Thymus (tissue), 11 donors: ENCODE measurements around the gene SPAM1. TPM values are rescaled to one million over a fixed set of nuclear protein-coding genes. Genes with fewer than 3 reads are reported as not detected.

Experiments used
- DNase-seq, 9 donors: peaks; one replicate each; pipeline ENCODE4 v3.0.0-alpha.2; 2013; ENCODE audit warnings: low spot score in 9 of 9, low read depth in 6 of 9, missing footprints in 1 of 9
- H3K27ac ChIP-seq, 2 donors: one replicate each; pipeline ENCODE4 v1.5.1; 2013; ENCODE audit warnings: control low read depth in 1 of 2, low read depth in 1 of 2, low read length in 1 of 2, mild to moderate bottlenecking in 1 of 2, moderate library complexity in 1 of 2
- H3K27me3 ChIP-seq, 2 donors: one replicate each; pipeline ENCODE4 v1.5.1; 2013; ENCODE audit warnings: low read length in 1 of 2; ENCODE audit not compliant: control insufficient read depth in 2 of 2, insufficient read depth in 1 of 2
- H3K36me3 ChIP-seq, 2 donors: one replicate each; pipeline ENCODE4 v1.5.1; 2013; ENCODE audit warnings: low read length in 1 of 2, mild to moderate bottlenecking in 1 of 2, moderate library complexity in 1 of 2; ENCODE audit not compliant: control insufficient read depth in 2 of 2, insufficient read depth in 2 of 2
- H3K4me1 ChIP-seq, 2 donors: one replicate each; pipeline ENCODE4 v1.5.1; 2013; ENCODE audit warnings: low read length in 2 of 2; ENCODE audit not compliant: control insufficient read depth in 2 of 2, insufficient read depth in 2 of 2
- H3K4me3 ChIP-seq, 2 donors: one replicate each; pipeline ENCODE4 v1.5.1; 2013; ENCODE audit warnings: low read length in 2 of 2, control low read depth in 1 of 2, mild to moderate bottlenecking in 1 of 2
- H3K9me3 ChIP-seq, 2 donors: one replicate each; pipeline ENCODE4 v1.5.1; 2013; ENCODE audit warnings: low read length in 1 of 2, mild to moderate bottlenecking in 1 of 2; ENCODE audit not compliant: control insufficient read depth in 2 of 2, insufficient read depth in 1 of 2
- WGBS: extraction: QIAGEN DNeasy Blood & Tissue Kit; methylation state at CpG from one replicate; pipeline ENCODE4 v1.1.7; 2013; 5-methylcytosine and 5-hydroxymethylcytosine counted together
- polyA plus RNA-seq: library from polyadenylated mRNA; stranded (reverse); fragments of 200-250 nt; gene quantifications from one replicate; pipeline ENCODE4 v1.2.3, GENCODE V29; 2013
- total RNA-seq: library from RNA; stranded (reverse); fragments of 120-200 nt; gene quantifications from one replicate; pipeline ENCODE4 v1.2.4, GENCODE V29; 2013
- donor health status: healthy.

SPAM1 gene
- total and polyA plus RNA-seq, 2 donors: 0.02 TPM; not detected in 1

DNA sequence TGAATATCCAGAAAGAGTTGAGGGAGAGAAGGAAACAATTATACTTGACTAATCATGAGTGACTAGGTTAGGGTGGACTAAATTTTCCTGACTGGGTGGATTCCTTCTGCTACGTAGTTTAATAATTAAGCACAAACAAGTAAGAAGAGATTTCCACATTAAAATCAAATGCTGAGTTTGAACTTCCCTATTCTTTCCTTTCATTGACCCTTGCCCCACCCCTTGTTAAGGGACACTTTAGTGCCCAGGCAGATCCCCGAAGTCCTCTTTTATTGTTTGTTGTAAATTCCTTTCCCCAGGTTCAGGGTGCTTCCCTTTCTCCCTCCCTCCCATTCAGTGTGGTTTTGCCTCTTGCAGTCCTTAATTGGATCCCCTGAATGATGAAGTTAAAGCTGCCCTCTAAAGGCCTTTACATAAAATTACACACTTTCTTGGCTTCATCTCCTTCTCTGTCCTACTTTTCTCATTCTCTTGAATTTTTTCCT, 8.8 kb upstream of the SPAM1 start:
- no peak for DNase-seq
- Histone ChIP-seq H3K27me3 (no peaks in the 10 kb centered on the region), H3K36me3 (no peaks in the 10 kb centered on the region), H3K27ac (no peak overlapping the region), H3K9me3 (no peaks in the 10 kb centered on the region), H3K4me3 (no peak overlapping the region), H3K4me1 (no peaks in the 10 kb centered on the region)
- 48% methylated on average over 2 of the region's 2 CpGs for WGBS

DNA sequence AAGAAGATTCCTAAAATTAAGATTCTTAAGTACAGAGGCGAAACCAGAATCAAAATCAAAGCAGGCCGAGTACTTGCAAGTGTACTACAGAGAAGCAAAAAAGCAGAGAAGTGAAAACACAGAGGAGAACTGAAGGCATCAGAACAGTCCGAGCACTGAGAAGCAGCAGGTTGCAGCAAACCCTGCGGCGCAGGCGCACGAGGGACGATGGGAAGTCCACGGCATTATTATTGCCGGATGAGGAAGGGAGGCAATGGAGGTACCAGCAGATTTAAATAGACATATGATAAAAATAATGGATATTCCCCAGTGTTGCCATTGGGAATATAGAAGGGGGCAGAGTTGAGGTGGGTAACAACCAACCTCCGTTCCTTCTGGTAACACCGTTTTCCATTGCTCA, 7.2 kb upstream of the SPAM1 start:
- WGBS: 97% methylated on average over 12 of the region's 12 CpGs
- H3K4me1 ChIP-seq: no peaks in the 10 kb centered on the region
- H3K4me3 ChIP-seq: no peak overlapping the region
- no peaks in the 10 kb centered on the region for H3K36me3 ChIP-seq
- H3K27me3 ChIP-seq: no peaks in the 10 kb centered on the region
- H3K9me3 ChIP-seq: no peaks in the 10 kb centered on the region
- H3K27ac ChIP-seq: no peak overlapping the region
- DNase-seq: no peak

DNA sequence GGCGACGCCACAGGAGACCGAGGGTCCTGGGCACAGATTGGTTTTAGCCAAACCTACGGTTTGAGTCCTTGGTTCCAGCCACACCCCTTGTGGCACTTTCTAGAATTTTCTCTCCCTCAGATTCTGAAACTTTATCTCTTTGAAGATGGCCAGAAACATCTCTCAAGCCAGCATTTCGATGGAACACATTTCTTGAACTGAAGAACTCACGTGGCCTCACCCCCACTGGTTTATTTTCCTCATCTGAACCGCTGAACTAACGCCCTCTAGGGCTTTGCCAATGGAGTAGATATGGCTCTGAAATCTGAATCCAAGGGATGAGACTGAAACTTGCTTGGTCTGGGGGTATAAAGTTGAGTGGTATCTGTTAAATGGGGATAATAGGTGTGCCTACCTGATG, 6.7 kb upstream of the SPAM1 start:
- Histone ChIP-seq H3K4me3 (no peak overlapping the region), H3K36me3 (no peaks in the 10 kb centered on the region), H3K4me1 (no peaks in the 10 kb centered on the region), H3K27ac (no peak overlapping the region), H3K9me3 (no peaks in the 10 kb centered on the region), H3K27me3 (no peaks in the 10 kb centered on the region)
- WGBS: 90% methylated on average over 8 of the region's 8 CpGs
- DNase-seq: no peak

DNA sequence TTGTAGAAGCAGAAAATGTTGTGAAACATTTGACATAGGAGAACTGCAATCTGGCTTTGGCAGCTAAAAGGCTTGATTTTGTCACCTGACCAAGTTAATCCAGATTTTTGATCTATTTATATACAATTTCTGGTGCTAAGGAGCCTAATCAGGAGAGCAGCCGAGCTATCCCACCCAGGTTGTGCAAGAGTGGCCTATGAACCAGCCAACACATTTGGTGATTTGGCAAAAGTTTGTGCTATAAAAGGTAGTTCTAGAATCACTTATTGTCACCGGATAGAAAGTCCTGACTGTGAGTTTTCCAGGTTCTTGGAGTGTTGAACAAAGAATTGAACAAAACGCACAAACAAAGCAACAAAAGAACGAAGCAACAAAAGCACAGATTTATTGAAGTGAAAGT, 1.4 kb upstream of the SPAM1 start:
- DNase-seq: no peak
- H3K4me3 ChIP-seq: no peak overlapping the region
- H3K4me1 ChIP-seq: no peaks in the 10 kb centered on the region
- H3K27me3 ChIP-seq: no peaks in the 10 kb centered on the region
- H3K36me3 ChIP-seq: no peaks in the 10 kb centered on the region
- H3K9me3 ChIP-seq: no peaks in the 10 kb centered on the region
- H3K27ac ChIP-seq: no peak overlapping the region
- 94% methylated on average over 4 of the region's 4 CpGs for WGBS

DNA sequence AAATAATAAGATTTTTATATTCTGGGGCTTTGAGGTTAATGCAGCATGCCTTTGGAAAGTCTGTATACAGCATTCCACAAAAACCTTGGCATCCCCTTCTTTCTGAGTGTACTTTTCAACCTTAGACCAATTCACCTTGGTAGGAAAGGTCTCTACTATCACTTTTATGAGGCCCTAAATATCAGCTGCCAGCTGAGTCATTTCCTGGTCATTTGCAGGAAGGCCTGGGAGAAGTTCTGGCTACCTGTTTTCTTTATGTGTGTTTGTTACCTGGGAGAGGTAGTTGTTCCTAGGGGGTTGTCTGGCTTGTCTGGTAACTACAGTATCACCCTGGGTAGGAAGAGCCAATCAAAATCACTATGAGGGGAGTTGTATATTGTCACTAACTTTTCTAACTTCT, 4.1 kb downstream of the SPAM1 start:
- no peaks in the 10 kb centered on the region for H3K4me1 ChIP-seq
- H3K27ac ChIP-seq: no peak overlapping the region

DNA sequence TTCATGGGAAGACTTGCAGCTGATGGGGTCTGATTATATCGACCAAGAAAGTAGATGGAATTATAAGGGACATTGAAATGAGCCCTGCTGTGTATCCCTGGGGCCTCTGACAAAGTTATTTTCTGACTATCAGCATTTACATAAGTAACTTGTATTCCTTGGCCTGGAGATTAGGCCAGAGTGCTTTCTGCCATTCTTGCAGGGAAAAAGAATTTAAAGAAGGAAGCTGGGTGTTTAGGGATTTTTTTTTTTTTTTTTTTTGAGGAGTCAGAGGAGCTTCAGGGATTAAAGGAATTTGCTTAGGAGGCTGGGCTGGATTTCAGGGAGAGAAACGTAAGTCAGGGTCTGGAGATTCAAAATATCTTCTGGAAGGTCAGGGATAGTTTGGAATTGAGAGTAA, 4.6 kb downstream of the SPAM1 start:
- Histone ChIP-seq H3K4me1 (no peaks in the 10 kb centered on the region), H3K4me3 (no peak overlapping the region), H3K36me3 (no peaks in the 10 kb centered on the region), H3K9me3 (no peaks in the 10 kb centered on the region), H3K27ac (no peak overlapping the region), H3K27me3 (no peaks in the 10 kb centered on the region)
- no peak for DNase-seq
- WGBS: 65% methylated on average over 2 of the region's 2 CpGs

More for the DNA sequence above, 4.1 kb downstream of the SPAM1 start:
- no peak for DNase-seq
- H3K27me3 ChIP-seq: no peaks in the 10 kb centered on the region
- no peaks in the 10 kb centered on the region for H3K9me3 ChIP-seq
- H3K36me3 ChIP-seq: no peaks in the 10 kb centered on the region
- no peak overlapping the region for H3K4me3 ChIP-seq

DNA sequence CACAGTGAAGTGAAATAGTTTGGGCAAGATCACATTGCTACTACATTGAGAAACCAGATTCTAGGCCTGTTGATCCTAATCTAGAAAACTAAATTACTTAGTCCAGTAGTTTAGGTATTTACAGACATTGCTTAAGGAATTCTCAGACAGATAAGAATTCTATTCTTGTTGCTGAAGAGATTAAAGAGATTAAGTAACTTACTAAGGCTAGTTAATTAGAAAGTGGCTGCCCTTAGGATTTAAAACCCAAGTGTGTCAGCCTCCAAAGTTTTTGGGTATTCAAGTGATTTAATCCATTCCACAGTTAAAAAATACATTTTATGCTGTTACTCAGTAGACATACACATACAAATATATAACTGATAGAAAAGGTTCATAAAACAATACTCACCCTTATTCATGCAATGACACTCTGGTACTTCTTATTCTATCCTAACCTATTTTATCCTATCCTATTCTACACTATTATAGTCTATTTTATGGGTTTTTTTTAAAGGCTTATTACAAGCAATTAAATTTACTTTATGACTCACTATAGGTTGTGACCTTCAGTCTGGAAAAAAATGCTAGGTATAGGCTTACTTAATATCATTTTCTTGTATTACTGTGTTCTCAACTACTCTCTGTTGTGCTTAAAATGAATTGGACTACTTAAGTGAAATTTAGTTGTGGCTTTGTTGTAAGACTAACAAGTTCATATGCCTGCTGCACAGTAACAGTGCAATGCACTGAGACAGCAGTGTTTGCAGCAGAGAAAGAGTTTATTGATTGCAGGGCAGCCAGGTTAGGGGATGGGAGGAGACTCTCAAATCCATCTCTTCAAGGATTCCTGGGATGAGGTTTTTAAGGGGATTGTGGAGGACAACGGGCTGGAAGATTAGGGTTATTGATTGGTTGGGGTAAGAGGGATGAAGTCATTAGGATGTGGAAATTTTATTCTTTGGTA, 10.7 kb downstream of the SPAM1 start:
- no peaks in the 10 kb centered on the region for H3K4me1 ChIP-seq
- no peak overlapping the region for H3K27ac ChIP-seq
- no peaks in the 10 kb centered on the region for H3K36me3 ChIP-seq
- DNase-seq: no peak
- no peaks in the 10 kb centered on the region for H3K9me3 ChIP-seq
- 85% methylated on average over 1 of the region's 1 CpG for WGBS
- H3K27me3 ChIP-seq: no peaks in the 10 kb centered on the region
- no peak overlapping the region for H3K4me3 ChIP-seq

DNA sequence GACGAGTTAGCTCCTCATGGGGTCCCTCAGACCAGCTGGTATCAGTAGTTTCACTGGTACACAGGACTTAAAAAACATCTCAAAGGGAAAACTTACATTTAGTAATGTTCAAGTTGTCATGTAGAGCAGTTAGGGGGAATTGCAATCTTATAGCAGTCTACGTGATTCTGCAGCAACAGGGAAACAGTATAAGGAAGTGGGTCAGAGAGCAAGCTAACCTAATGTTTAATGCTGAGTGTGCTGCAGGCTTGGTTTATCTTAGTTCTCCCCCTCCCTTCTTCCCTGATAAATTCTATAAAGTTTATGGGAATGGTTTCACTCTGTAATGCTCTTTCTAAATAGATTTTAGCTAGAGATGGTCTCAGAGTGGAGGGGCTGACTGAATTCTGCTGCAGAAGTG, 11.3 kb downstream of the SPAM1 start:
- 73% methylated on average over 2 of the region's 2 CpGs for WGBS
- no peak for DNase-seq
- Histone ChIP-seq H3K27me3 (no peaks in the 10 kb centered on the region), H3K27ac (no peak overlapping the region), H3K4me1 (no peaks in the 10 kb centered on the region), H3K4me3 (no peak overlapping the region), H3K9me3 (no peaks in the 10 kb centered on the region), H3K36me3 (no peaks in the 10 kb centered on the region)

DNA sequence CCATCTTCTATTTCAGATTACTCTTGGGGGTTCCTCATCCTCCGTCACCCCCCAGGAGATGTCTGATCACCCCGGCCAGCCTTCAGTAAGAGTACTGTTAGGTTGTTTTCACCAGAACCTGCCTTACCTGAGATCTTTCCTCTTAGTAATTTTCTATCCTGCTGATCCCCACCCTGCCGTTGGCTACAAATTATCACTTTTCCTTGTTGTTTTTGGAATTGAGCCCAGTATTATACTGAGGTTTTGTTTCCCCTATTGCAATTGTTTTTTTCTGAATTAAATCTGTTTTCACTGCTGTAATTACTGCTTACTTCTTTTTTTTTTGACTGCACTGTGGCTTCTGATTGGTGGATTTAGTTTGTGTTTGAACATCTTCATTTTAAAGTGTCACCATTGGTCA, 14.7 kb downstream of the SPAM1 start:
- H3K27me3 ChIP-seq: no peaks in the 10 kb centered on the region
- no peaks in the 10 kb centered on the region for H3K36me3 ChIP-seq
- no peak for DNase-seq
- no peaks in the 10 kb centered on the region for H3K4me1 ChIP-seq
- H3K27ac ChIP-seq: no peak overlapping the region
- no peaks in the 10 kb centered on the region for H3K9me3 ChIP-seq
- 61% methylated on average over 3 of the region's 3 CpGs for WGBS
- no peak overlapping the region for H3K4me3 ChIP-seq
